Lung (tissue), 12 donors: ENCODE data around the gene TESMIN. TPM values are rescaled to one million over a fixed set of nuclear protein-coding genes. Genes with fewer than 3 reads are reported as not detected.
A peak's percentile ranks its signal among the peaks of the same experiment; 100 is the strongest.

Experiments
- ATAC-seq: fragments of 200-7000 bp; cut with Tn5 transposase; one replicate; pipeline ENCODE4 v1.9.1; 2020; ENCODE audit warnings: moderate number of reproducible peaks; ENCODE audit not compliant: insufficient read depth, low FRiP score
- DNase-seq, 3 donors: peaks; one replicate each; pipeline ENCODE4 v3.0.0-alpha.2; 2013 to 2017
- H3K27ac ChIP-seq, 2 donors: one replicate each; pipeline ENCODE4 v1.5.1; 2013; ENCODE audit warnings: mild to moderate bottlenecking in 2 of 2, moderate library complexity in 2 of 2, control low read depth in 1 of 2, inconsistent platforms in 1 of 2, low read depth in 1 of 2, low read length in 1 of 2
- H3K27me3 ChIP-seq, 3 donors: one replicate each; pipeline ENCODE4 v1.5.1; 2013; ENCODE audit warnings: low read length in 2 of 3; ENCODE audit not compliant: control insufficient read depth in 3 of 3, insufficient read depth in 3 of 3
- H3K36me3 ChIP-seq, 4 donors: one replicate each; pipeline ENCODE4 v1.5.1; 2013; ENCODE audit warnings: low read length in 4 of 4, mild to moderate bottlenecking in 1 of 4, moderate library complexity in 1 of 4; ENCODE audit not compliant: control insufficient read depth in 4 of 4, insufficient read depth in 4 of 4
- H3K4me1 ChIP-seq, 5 donors: one replicate each; pipeline ENCODE4 v1.5.1; 2013; ENCODE audit warnings: low read length in 5 of 5, mild to moderate bottlenecking in 2 of 5, moderate library complexity in 1 of 5; ENCODE audit not compliant: control insufficient read depth in 5 of 5, insufficient read depth in 5 of 5
- H3K4me3 ChIP-seq: one replicate; pipeline ENCODE4 v1.5.1; 2013; ENCODE audit warnings: mild to moderate bottlenecking, control low read depth, moderate library complexity
- H3K9ac ChIP-seq, 2 donors: one replicate each; pipeline ENCODE4 v1.5.1; 2013; ENCODE audit warnings: low read length in 2 of 2, control low read depth in 1 of 2; ENCODE audit not compliant: insufficient read depth in 1 of 2
- H3K9me3 ChIP-seq, 4 donors: one replicate each; pipeline ENCODE4 v1.5.1; 2013; ENCODE audit warnings: low read length in 3 of 4, mild to moderate bottlenecking in 1 of 4, moderate library complexity in 1 of 4; ENCODE audit not compliant: control insufficient read depth in 4 of 4, insufficient read depth in 3 of 4
- WGBS, 2 donors: extraction: QIAGEN DNeasy Blood & Tissue Kit; methylation state at CpG; one replicate each; pipeline ENCODE4 v1.1.7; 2013; 5-methylcytosine and 5-hydroxymethylcytosine counted together
- polyA plus RNA-seq, 2 donors: library from polyadenylated mRNA; stranded (reverse); fragments of 200-250 nt; gene quantifications; one replicate each; pipeline ENCODE4 v1.2.1, GENCODE V29; 2013
- total RNA-seq, 2 donors: library from RNA; depleted of rRNA in 1 of 2; stranded (reverse); fragments of >200 nt in 1 of 2; gene quantifications; one replicate each; pipeline ENCODE4 v1.2.1, GENCODE V29; 2014 to 2021
- TF ChIP-seq, protein P1 (sequence below): IDR thresholded peaks from 2 replicates; pipeline ENCODE4 v1.5.1; 2012; ENCODE audit warnings: mild to moderate bottlenecking; ENCODE audit errors: control extremely low read depth, extremely low read depth
- donor health status: control.
- donor health status: control.
- donor health status: Bipolar disorder and iron deficiency.
- donor health status: healthy.
- donor health status: DM: yes; HTN: yes; CAD: no.

The TESMIN gene
- total and polyA plus RNA-seq, 4 donors: 0.55 to 6.7 (median 1.8) TPM

DNA sequence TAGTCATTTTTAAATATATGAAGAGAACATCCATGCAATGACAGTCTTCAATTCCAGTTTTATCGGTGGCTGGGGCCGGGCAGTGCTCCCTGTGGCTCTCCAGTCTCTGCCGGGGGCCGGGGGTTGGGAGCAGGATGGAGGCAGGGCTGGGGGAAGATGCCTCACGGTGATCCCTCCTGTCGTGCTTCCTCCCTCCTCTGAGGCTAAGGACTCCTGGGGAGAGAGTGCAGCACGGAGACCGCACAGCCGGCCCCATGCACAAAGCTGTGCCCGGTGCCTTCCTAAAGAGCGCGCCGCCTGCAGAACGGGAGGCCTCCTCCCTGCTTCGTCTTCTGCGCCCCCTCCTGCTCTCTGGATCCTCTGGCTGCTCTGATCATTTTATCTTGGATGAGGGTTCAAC is 46.4 kb downstream of the TESMIN start:
- Histone ChIP-seq H3K4me1 (no peaks in the 10 kb centered on the region), H3K4me3 (no peak overlapping the region), H3K9me3 (no peaks in the 10 kb centered on the region), H3K27me3 (no peaks in the 10 kb centered on the region), H3K36me3 (no peaks in the 10 kb centered on the region), H3K9ac (no peak overlapping the region), H3K27ac (no peak overlapping the region)
- TF ChIP-seq, protein P1, sequence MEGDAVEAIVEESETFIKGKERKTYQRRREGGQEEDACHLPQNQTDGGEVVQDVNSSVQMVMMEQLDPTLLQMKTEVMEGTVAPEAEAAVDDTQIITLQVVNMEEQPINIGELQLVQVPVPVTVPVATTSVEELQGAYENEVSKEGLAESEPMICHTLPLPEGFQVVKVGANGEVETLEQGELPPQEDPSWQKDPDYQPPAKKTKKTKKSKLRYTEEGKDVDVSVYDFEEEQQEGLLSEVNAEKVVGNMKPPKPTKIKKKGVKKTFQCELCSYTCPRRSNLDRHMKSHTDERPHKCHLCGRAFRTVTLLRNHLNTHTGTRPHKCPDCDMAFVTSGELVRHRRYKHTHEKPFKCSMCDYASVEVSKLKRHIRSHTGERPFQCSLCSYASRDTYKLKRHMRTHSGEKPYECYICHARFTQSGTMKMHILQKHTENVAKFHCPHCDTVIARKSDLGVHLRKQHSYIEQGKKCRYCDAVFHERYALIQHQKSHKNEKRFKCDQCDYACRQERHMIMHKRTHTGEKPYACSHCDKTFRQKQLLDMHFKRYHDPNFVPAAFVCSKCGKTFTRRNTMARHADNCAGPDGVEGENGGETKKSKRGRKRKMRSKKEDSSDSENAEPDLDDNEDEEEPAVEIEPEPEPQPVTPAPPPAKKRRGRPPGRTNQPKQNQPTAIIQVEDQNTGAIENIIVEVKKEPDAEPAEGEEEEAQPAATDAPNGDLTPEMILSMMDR: no peak
- 40 to 63% methylated on average over 16 of the region's 16 CpGs for WGBS, 2 donors
- ATAC-seq: no peak
- peak; percentile 17 to 46 (median 43) for DNase-seq

DNA sequence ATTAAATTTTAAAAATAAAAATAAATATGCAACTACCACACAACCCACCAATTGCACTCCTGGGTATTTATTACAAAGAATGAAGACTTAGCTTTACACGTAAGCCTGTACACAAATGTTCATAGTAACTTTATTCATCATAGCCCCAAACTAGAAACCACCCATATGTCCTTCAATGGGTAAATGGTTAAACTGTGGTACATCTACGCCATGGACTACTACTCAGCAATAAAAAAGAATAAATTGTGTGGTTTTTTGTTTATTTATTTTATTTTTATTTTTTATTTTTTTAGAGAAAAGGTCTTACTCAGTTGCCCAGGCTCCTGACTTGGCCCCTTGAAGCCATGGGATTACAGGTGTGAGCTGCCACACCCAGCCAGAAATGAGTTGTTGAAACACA is 52.3 kb downstream of the TESMIN start:
- Histone ChIP-seq H3K36me3 (no peaks in the 10 kb centered on the region), H3K27ac (no peak overlapping the region), H3K9ac (no peak overlapping the region), H3K27me3 (no peaks in the 10 kb centered on the region), H3K4me1 (no peaks in the 10 kb centered on the region), H3K9me3 (peaks cover 0 to 7% (median 3%) of the 10 kb centered on the region in 4 donors), H3K4me3 (no peak overlapping the region)
- WGBS, 2 donors: 92 to 99% methylated on average over 2 of the region's 2 CpGs
- ATAC-seq: no peak
- TF ChIP-seq, protein P1: no peak
- DNase-seq: no peak

DNA sequence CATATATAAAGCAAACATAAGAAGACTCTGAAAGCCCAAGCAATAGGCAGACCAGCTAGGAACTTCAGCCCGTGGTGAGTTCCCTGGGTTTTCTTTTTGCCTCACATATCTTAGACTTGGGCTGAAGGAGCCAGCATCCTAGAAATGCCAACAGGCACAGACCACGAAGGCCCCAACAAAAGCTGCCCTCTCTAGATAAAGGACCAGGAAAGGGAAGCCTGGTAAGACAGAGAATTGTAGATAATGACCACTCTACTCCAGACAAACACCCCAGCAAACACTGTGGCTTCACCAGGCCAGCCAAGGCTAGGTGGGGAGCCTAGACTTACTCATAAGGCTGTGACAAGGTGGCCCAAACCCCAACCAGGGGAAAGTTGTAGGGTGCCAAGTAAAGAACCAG is 55.8 kb downstream of the TESMIN start:
- no peak overlapping the region for H3K27ac ChIP-seq
- 46 to 51% methylated on average over 2 of the region's 2 CpGs for WGBS, 2 donors
- no peaks in the 10 kb centered on the region for H3K4me1 ChIP-seq
- H3K9ac ChIP-seq: no peak overlapping the region
- H3K4me3 ChIP-seq: no peak overlapping the region
- peaks cover 0 to 8% (median 0%) of the 10 kb centered on the region in 3 donors for H3K27me3 ChIP-seq
- peaks cover 0 to 7% (median 3%) of the 10 kb centered on the region in 4 donors for H3K9me3 ChIP-seq
- no peaks in the 10 kb centered on the region for H3K36me3 ChIP-seq
- TF ChIP-seq, protein P1: no peak
- ATAC-seq (no peak), DNase-seq (no peak)
